HepG2 (cell line): ENCODE measurements around the gene SLC45A3. TPM values are rescaled to one million over a fixed set of nuclear protein-coding genes. Genes with fewer than 3 reads are reported as not detected.

ENCODE experiments used
- ARID4A ChIP-seq: sonication (generic); formaldehyde crosslinking; IDR thresholded peaks from 2 replicates; pipeline ENCODE4 v1.5.0; 2020; ENCODE audit warnings: mild to moderate bottlenecking, missing genetic modification reagents, borderline replicate concordance
- CHD2 ChIP-seq: IDR thresholded peaks from 2 replicates; pipeline ENCODE4 v1.6.1; 2011; ENCODE audit warnings: low read depth, low read length, improper control_type of control experiment
- FOSL1 ChIP-seq: sonication (generic); formaldehyde crosslinking; IDR thresholded peaks from 2 replicates; pipeline ENCODE4 v1.9.0; 2021; ENCODE audit warnings: missing genetic modification reagents, borderline replicate concordance
- FOSL2 ChIP-seq: sonication (generic); formaldehyde crosslinking; IDR thresholded peaks from 2 replicates; pipeline ENCODE4 v1.4.0; 2020; ENCODE audit warnings: missing genetic modification reagents
- KDM5B ChIP-seq: sonication (generic); formaldehyde crosslinking; IDR thresholded peaks from 2 replicates; pipeline ENCODE4 v1.4.0; 2020; ENCODE audit warnings: missing genetic modification reagents, mild to moderate bottlenecking, borderline replicate concordance
- MED8 ChIP-seq: sonication (generic); formaldehyde crosslinking; IDR thresholded peaks from 2 replicates; pipeline ENCODE4 v1.8.1; 2023; ENCODE audit warnings: mild to moderate bottlenecking, missing genetic modification reagents; ENCODE audit not compliant: insufficient replicate concordance
- MEIS1 ChIP-seq: sonication (generic); formaldehyde crosslinking; IDR thresholded peaks from 2 replicates; pipeline ENCODE4 v1.9.0; 2021; ENCODE audit warnings: mild to moderate bottlenecking, missing genetic modification reagents, moderate library complexity, borderline replicate concordance
- SALL1 ChIP-seq: sonication (generic); formaldehyde crosslinking; IDR thresholded peaks from 2 replicates; pipeline ENCODE4 v1.8.0; 2022; ENCODE audit warnings: mild to moderate bottlenecking, missing genetic modification reagents
- SP5 ChIP-seq: IDR thresholded peaks from 2 replicates; pipeline ENCODE4 v1.6.1; 2016; ENCODE audit warnings: low read depth, borderline replicate concordance
- ZBTB38 ChIP-seq: sonication (generic); formaldehyde crosslinking; IDR thresholded peaks from 2 replicates; pipeline ENCODE4 v1.5.1; 2020; ENCODE audit warnings: mild to moderate bottlenecking, missing genetic modification reagents
- ZEB1 ChIP-seq: IDR thresholded peaks from 2 replicates; pipeline ENCODE4 v1.6.1; 2012; ENCODE audit warnings: mild to moderate bottlenecking, low read depth, inconsistent platforms; ENCODE audit not compliant: insufficient replicate concordance
- ZFP36L1 ChIP-seq: sonication (generic); formaldehyde crosslinking; IDR thresholded peaks from 2 replicates; pipeline ENCODE4 v1.8.0; 2022; ENCODE audit warnings: mild to moderate bottlenecking, missing genetic modification reagents, moderate library complexity
- ZNF235 ChIP-seq: sonication (generic); formaldehyde crosslinking; IDR thresholded peaks from 2 replicates; pipeline ENCODE4 v1.8.1; 2023; ENCODE audit warnings: mild to moderate bottlenecking, missing genetic modification reagents, borderline replicate concordance
- ZNF280D ChIP-seq: sonication (generic); formaldehyde crosslinking; IDR thresholded peaks from 2 replicates; pipeline ENCODE4 v1.5.1; 2020; ENCODE audit warnings: mild to moderate bottlenecking, missing genetic modification reagents
- ZNF317 ChIP-seq: sonication (generic); formaldehyde crosslinking; IDR thresholded peaks from 2 replicates; pipeline ENCODE4 v1.5.0; 2020; ENCODE audit warnings: mild to moderate bottlenecking, missing genetic modification reagents
- ZNF335 ChIP-seq: sonication (generic); formaldehyde crosslinking; IDR thresholded peaks from 2 replicates; pipeline ENCODE4 v1.4.0; 2020; ENCODE audit warnings: missing genetic modification reagents
- ZNF512 ChIP-seq: sonication (generic); formaldehyde crosslinking; IDR thresholded peaks from 2 replicates; pipeline ENCODE4 v1.4.0; 2020; ENCODE audit warnings: mild to moderate bottlenecking, missing genetic modification reagents
- polyA plus RNA-seq, 8 experiments: library from polyadenylated mRNA; depleted of rRNA in 3 of 8; stranded (reverse) in 7 of 8; unstranded in 1 of 8; fragments of >200 nt; fragmentation: Illumina TruSeq in 4 of 8; extraction: Trizol in 4 of 8; gene quantifications; 2 replicates each; pipeline versions ENCODE4 v1.2.1 to v1.2.3, GENCODE V29; 2011 to 2016; ENCODE audit warnings: low read depth in 4 of 8, missing spikeins in 1 of 8, mixed read lengths in 1 of 8; ENCODE audit not compliant: insufficient read depth in 1 of 8
- total RNA-seq, 5 experiments: library from RNA; depleted of rRNA; stranded (reverse); fragments of >200 nt; fragmentation: Illumina TruSeq; extraction: Trizol; gene quantifications; 2 replicates each; pipeline ENCODE4 v1.2.3, GENCODE V29; 2016; ENCODE audit warnings: low read depth in 1 of 5

Gene SLC45A3
- total and polyA plus RNA-seq, 2 of the 13 experiments (the other 11 are each of a cell fraction or from before 2014, with no cell fraction given): 3.4 to 4.1 TPM

GRCh38 chr1:205664399-205665017, 15.8 kb downstream of the SLC45A3 start (continued):
- TF ChIP-seq MED8: no peak
- no peak for TF ChIP-seq SP5 (CRISPR knock-in tag)
- 0 out of 2 replicates have a peak, but pooled peaks have one; percentile 40 for TF ChIP-seq ARID4A (CRISPR knock-in tag)
- peak; percentile 69 for TF ChIP-seq SALL1
- TF ChIP-seq ZNF280D (CRISPR knock-in tag): no peak
- TF ChIP-seq CHD2: no peak
- peak; percentile 57; the same call in 1 of the 2 replicates for TF ChIP-seq FOSL1 (CRISPR knock-in tag)
- no peak for TF ChIP-seq ZNF512
- peak; percentile 33; the same call in 1 of the 2 replicates for TF ChIP-seq KDM5B (CRISPR knock-in tag)
- peak; percentile 72 for TF ChIP-seq ZEB1
- TF ChIP-seq ZFP36L1 (CRISPR knock-in tag): no peak
- peak; percentile 84; the same call in 1 of the 2 replicates for TF ChIP-seq MEIS1 (CRISPR knock-in tag)
- TF ChIP-seq ZBTB38: peak; percentile 90
- TF ChIP-seq ZNF235 (CRISPR knock-in tag): no peak
- TF ChIP-seq ZNF317 (CRISPR knock-in tag): 0 out of 2 replicates have a peak, but pooled peaks have one; percentile 26
- TF ChIP-seq ZNF335: no peak
- peak; percentile 92 for TF ChIP-seq FOSL2 (CRISPR knock-in tag)
